GM23338 (cell line): Measurements from ENCODE around the gene PNPLA7. TPM values are rescaled to one million over a fixed set of nuclear protein-coding genes. Genes with fewer than 3 reads are reported as not detected.

Experiments used
- ATAC-seq: fragments of 200-7000 bp; cut with Tn5 transposase; 3 replicates; pipeline ENCODE4 v1.9.1; 2020
- DNase-seq: peaks from one replicate; pipeline ENCODE4 v3.0.0-alpha.2; 2015; ENCODE audit warnings: low spot score
- H2AFZ ChIP-seq: fragments of 200-600 bp; sonication (generic); 2 replicates; pipeline ENCODE4 v1.8.0; 2016; ENCODE audit warnings: antibody characterized with exemption, mild to moderate bottlenecking, moderate library complexity
- H3F3A ChIP-seq: fragments of 200-600 bp; sonication (generic); replicated peaks from 2 replicates; pipeline ENCODE4 v1.8.0; 2017; ENCODE audit warnings: antibody characterized with exemption, mixed run types, low read depth
- H3K27ac ChIP-seq: fragments of 200-600 bp; sonication (generic); 2 replicates; pipeline ENCODE4 v1.6.1; 2016; ENCODE audit warnings: low read depth
- H3K27me3 ChIP-seq: fragments of 200-600 bp; sonication (generic); 2 replicates; pipeline ENCODE4 v1.8.0; 2016; ENCODE audit warnings: mild to moderate bottlenecking, mixed run types, moderate library complexity; ENCODE audit not compliant: insufficient read depth
- H3K36me3 ChIP-seq: fragments of 200-600 bp; sonication (generic); 2 replicates; pipeline ENCODE4 v1.8.0; 2016; ENCODE audit warnings: mild to moderate bottlenecking; ENCODE audit not compliant: insufficient read depth
- H3K4me1 ChIP-seq: fragments of 200-600 bp; sonication (generic); 2 replicates; pipeline ENCODE4 v1.8.0; 2016; ENCODE audit warnings: mild to moderate bottlenecking, moderate library complexity; ENCODE audit not compliant: insufficient read depth
- H3K4me2 ChIP-seq: fragments of 200-600 bp; sonication (generic); 2 replicates; pipeline ENCODE4 v1.7.1; 2017; ENCODE audit warnings: mixed run types
- H3K4me3 ChIP-seq: fragments of 200-600 bp; sonication (generic); 2 replicates; pipeline ENCODE4 v1.6.1; 2016; ENCODE audit warnings: mixed run types
- H3K79me2 ChIP-seq: fragments of 200-600 bp; sonication (generic); replicated peaks from 2 replicates; pipeline ENCODE4 v1.8.0; 2017; ENCODE audit warnings: mild to moderate bottlenecking; ENCODE audit not compliant: insufficient read depth
- H3K9me2 ChIP-seq: fragments of 200-600 bp; sonication (generic); 2 replicates; pipeline ENCODE4 v1.8.0; 2017; ENCODE audit not compliant: insufficient read depth
- H4K20me1 ChIP-seq: fragments of 200-600 bp; sonication (generic); replicated peaks from 2 replicates; pipeline ENCODE4 v1.8.0; 2017; ENCODE audit warnings: mild to moderate bottlenecking; ENCODE audit not compliant: insufficient read depth
- H3K27ac Mint-ChIP-seq: 2 replicates; pipeline ENCODE4 v1.8.0; 2020; ENCODE audit warnings: inconsistent platforms, mild to moderate bottlenecking, moderate library complexity, mixed read lengths
- H3K27me3 Mint-ChIP-seq: 3 replicates; pipeline ENCODE4 v1.8.0; 2022; ENCODE audit warnings: low read depth, mild to moderate bottlenecking, moderate library complexity, mixed read lengths, inconsistent platforms; ENCODE audit not compliant: insufficient read depth, poor library complexity
- H3K36me3 Mint-ChIP-seq: 3 replicates; pipeline ENCODE4 v1.8.0; 2021; ENCODE audit warnings: low read depth, mild to moderate bottlenecking, inconsistent platforms, moderate library complexity, mixed read lengths
- H3K4me1 Mint-ChIP-seq: 3 replicates; pipeline ENCODE4 v1.8.0; 2020; ENCODE audit warnings: mild to moderate bottlenecking, inconsistent platforms, mixed read lengths
- H3K4me3 Mint-ChIP-seq: 3 replicates; pipeline ENCODE4 v1.8.0; 2021; ENCODE audit warnings: moderate library complexity, mild to moderate bottlenecking, inconsistent platforms, mixed read lengths
- H3K9me3 Mint-ChIP-seq: 3 replicates; pipeline ENCODE4 v1.8.0; 2020; ENCODE audit warnings: moderate library complexity, mild to moderate bottlenecking, inconsistent platforms, mixed read lengths
- CTCF ChIP-seq, 2 experiments: fragments of 200-600 bp in 1 of 2; sonication (generic) in 1 of 2; conservative IDR thresholded peaks; 2 replicates each; pipeline versions ENCODE4 v1.5.1 to v1.6.1; 2016 to 2017; ENCODE audit warnings: antibody characterized with exemption in 2 of 2, low read depth in 2 of 2, mild to moderate bottlenecking in 2 of 2, moderate library complexity in 1 of 2
- ETS1 ChIP-seq: IDR thresholded peaks from 2 replicates; pipeline ENCODE4 v1.6.1; 2016; ENCODE audit warnings: antibody characterized with exemption
- NANOG ChIP-seq: IDR thresholded peaks from 2 replicates; pipeline ENCODE4 v1.6.1; 2016; ENCODE audit warnings: antibody characterized with exemption, borderline replicate concordance
- POLR2AphosphoS5 ChIP-seq: IDR thresholded peaks from 2 replicates; pipeline ENCODE4 v1.6.1; 2016; ENCODE audit warnings: antibody characterized with exemption, low read depth
- ZNF462 ChIP-seq: fragments of 250-450 bp; sonication (Bioruptor Pico); IDR thresholded peaks from 2 replicates; pipeline ENCODE4 v1.5.0; 2020; ENCODE audit warnings: mild to moderate bottlenecking, moderate library complexity
- polyA plus RNA-seq: library from polyadenylated mRNA; unstranded; fragments of >200 nt; fragmentation: Nextera tagmentation; extraction: Ambion mirVana; gene quantifications from 2 replicates; pipeline ENCODE4 v1.2.1, GENCODE V29; 2016
- total RNA-seq: library from RNA; depleted of rRNA; stranded (reverse); fragments of >200 nt; shearing (Covaris generic); gene quantifications from 2 replicates; pipeline ENCODE4 v1.2.3, GENCODE V29; 2014

PNPLA7 gene
- total and polyA plus RNA-seq, 2 experiments from 2014 or later, result 0.45 to 0.80 TPM

GRCh38 chr9:137479892-137480685, 70.1 kb downstream of the PNPLA7 start:
- no peak overlapping the region for H3K4me2 ChIP-seq
- no peak overlapping the region for H3K4me3 Mint-ChIP-seq
- TF ChIP-seq ETS1, result no peak
- TF ChIP-seq NANOG, result no peak
- no peak for TF ChIP-seq CTCF (conservative IDR thresholded peaks at IDR 0.05; ENCODE audit: low read depth in 2 of 2)
- no peak for TF ChIP-seq POLR2AphosphoS5
- H3K4me1 Mint-ChIP-seq, result peaks cover 5% of the 10 kb centered on the region; the same call in 2 of the 3 replicates
- no peaks in the 10 kb centered on the region for H3K79me2 ChIP-seq
- H3K36me3 Mint-ChIP-seq, result no peaks in the 10 kb centered on the region
- peaks cover 2% of the 10 kb centered on the region for H3K27me3 Mint-ChIP-seq
- H3K36me3 ChIP-seq, result no peaks in the 10 kb centered on the region
- no peaks in the 10 kb centered on the region for H3K27me3 ChIP-seq
- DNase-seq (peak; percentile 40), ATAC-seq (peak; percentile 24; the same call in 2 of the 3 replicates)
- no peak overlapping the region for H3K27ac Mint-ChIP-seq
- no peaks in the 10 kb centered on the region for H3F3A ChIP-seq
- no peaks in the 10 kb centered on the region for H4K20me1 ChIP-seq
- no peaks in the 10 kb centered on the region for H3K4me1 ChIP-seq
- H3K9me3 Mint-ChIP-seq, result peaks cover 6% of the 10 kb centered on the region
- no peak overlapping the region for H2AFZ ChIP-seq
- H3K27ac ChIP-seq, result no peak overlapping the region
- no peak overlapping the region for H3K4me3 ChIP-seq
- H3K9me2 ChIP-seq, result no peaks in the 10 kb centered on the region

GRCh38 chr9:137478962-137479861, 71.0 kb downstream of the PNPLA7 start:
- ATAC-seq, result peak; percentile 48
- H3K4me3 Mint-ChIP-seq, result no peak overlapping the region
- H3K4me2 ChIP-seq, result no peak overlapping the region
- TF ChIP-seq ZNF462 (CRISPR knock-in tag) (no peak), POLR2AphosphoS5 (no peak)

More at GRCh38 chr9:137478962-137479861, 71.0 kb downstream of the PNPLA7 start:
- Histone ChIP-seq H3K79me2 (no peaks in the 10 kb centered on the region), H3K4me3 (no peak overlapping the region), H3K27me3 (no peaks in the 10 kb centered on the region), H2AFZ (peak overlapping the region; percentile 23; the same call in 1 of the 2 replicates), H3K36me3 (no peaks in the 10 kb centered on the region), H3F3A (no peaks in the 10 kb centered on the region), H4K20me1 (no peaks in the 10 kb centered on the region), H3K4me1 (no peaks in the 10 kb centered on the region), H3K9me2 (no peaks in the 10 kb centered on the region), H3K27ac (no peak overlapping the region)
- peaks cover 2% of the 10 kb centered on the region for H3K27me3 Mint-ChIP-seq
- H3K27ac Mint-ChIP-seq, result no peak overlapping the region
- peaks cover 5% of the 10 kb centered on the region; the same call in 2 of the 3 replicates for H3K4me1 Mint-ChIP-seq
- peaks cover 9% of the 10 kb centered on the region for H3K9me3 Mint-ChIP-seq
- H3K36me3 Mint-ChIP-seq, result peaks cover 3% of the 10 kb centered on the region; the same call in 1 of the 3 replicates
- peak; percentile 66 for DNase-seq
